IMR-90 (cell line): ENCODE data around the gene PAX9. TPM values are rescaled to one million over a fixed set of nuclear protein-coding genes. Genes with fewer than 3 reads are reported as not detected.

Experiments used
- ATAC-seq: fragments of 200-7000 bp; cut with Tn5 transposase; 2 replicates; pipeline ENCODE4 v1.9.1; 2020; ENCODE audit warnings: low read depth, mild to moderate bottlenecking, moderate library complexity
- BruUV-seq: library from RNA; stranded (reverse); fragments of 400-500 nt; replicated peaks from 2 replicates; lab custom pipeline; 2021; lab: Mats Ljungman, UMichigan
- CTCF ChIA-PET: fragments of 300-600 bp; formaldehyde crosslinking; extraction: SDS; loops from one replicate; lab custom pipeline; 2021; ENCODE audit warnings: antibody characterized with exemption; lab: Yijun Ruan, JAX
- POLR2A ChIA-PET: fragments of 300-600 bp; sonication (Branson Sonifier 250); formaldehyde crosslinking; loops from one replicate; lab custom pipeline; 2022; ENCODE audit warnings: antibody characterized with exemption; ENCODE audit not compliant: unreplicated experiment; lab: Charles Lee
- DNase-seq: peaks from one replicate; pipeline ENCODE4 v3.0.0; 2013
- H2AFZ ChIP-seq: replicated peaks from 2 replicates; pipeline ENCODE3; 2013; ENCODE audit warnings: low read length, mild to moderate bottlenecking; ENCODE audit not compliant: poor library complexity
- H2AK5ac ChIP-seq: 2 replicates; pipeline ENCODE4 v1.6.1; 2013; ENCODE audit warnings: low read depth, low read length, inconsistent platforms
- H2AK9ac ChIP-seq: replicated peaks from 2 replicates; pipeline ENCODE3; 2013; ENCODE audit warnings: mild to moderate bottlenecking, low read depth, low read length, moderate library complexity; ENCODE audit not compliant: poor library complexity
- H2BK120ac ChIP-seq: 2 replicates; pipeline ENCODE4 v1.6.1; 2013; ENCODE audit warnings: low read depth, low read length, inconsistent platforms
- H2BK15ac ChIP-seq: 3 replicates; pipeline ENCODE4 v1.6.1; 2013; ENCODE audit warnings: low read depth, low read length, inconsistent platforms
- H2BK20ac ChIP-seq: 2 replicates; pipeline ENCODE4 v1.6.1; 2013; ENCODE audit warnings: low read depth, mild to moderate bottlenecking, inconsistent platforms, low read length, moderate library complexity
- H2BK5ac ChIP-seq: 2 replicates; pipeline ENCODE4 v1.6.1; 2013; ENCODE audit warnings: mild to moderate bottlenecking, low read depth, low read length, inconsistent platforms; ENCODE audit not compliant: poor library complexity, severe bottlenecking
- H3K14ac ChIP-seq: replicated peaks from 2 replicates; pipeline ENCODE4 v1.6.1; 2013; ENCODE audit warnings: low read depth, low read length, inconsistent platforms
- H3K18ac ChIP-seq: 2 replicates; pipeline ENCODE4 v1.6.1; 2013; ENCODE audit warnings: low read depth, low read length, control low read depth
- H3K23ac ChIP-seq: 2 replicates; pipeline ENCODE4 v1.6.1; 2013; ENCODE audit warnings: low read depth, low read length, inconsistent platforms
- H3K27ac ChIP-seq: 2 replicates; pipeline ENCODE4 v1.5.1; 2013; ENCODE audit warnings: mild to moderate bottlenecking, control low read depth, low read length; ENCODE audit not compliant: insufficient read depth
- H3K27me3 ChIP-seq: 2 replicates; pipeline ENCODE4 v1.6.1; 2013; ENCODE audit warnings: low read length; ENCODE audit not compliant: control insufficient read depth, insufficient read depth
- H3K36me3 ChIP-seq: 2 replicates; pipeline ENCODE4 v1.6.1; 2013; ENCODE audit warnings: low read length, mixed read lengths; ENCODE audit not compliant: control insufficient read depth, insufficient read depth
- H3K4ac ChIP-seq: 2 replicates; pipeline ENCODE4 v1.6.1; 2013; ENCODE audit warnings: low read depth, low read length, inconsistent platforms
- H3K4me1 ChIP-seq: 2 replicates; pipeline ENCODE4 v1.6.1; 2013; ENCODE audit warnings: low read length, mixed read lengths; ENCODE audit not compliant: control insufficient read depth, insufficient read depth
- H3K4me2 ChIP-seq: 2 replicates; pipeline ENCODE4 v1.6.1; 2013; ENCODE audit warnings: low read depth, mild to moderate bottlenecking, control low read depth, low read length, moderate library complexity
- H3K4me3 ChIP-seq: 2 replicates; pipeline ENCODE4 v1.5.1; 2013; ENCODE audit warnings: low read depth, mild to moderate bottlenecking, control low read depth, low read length, moderate library complexity; ENCODE audit not compliant: insufficient read depth
- H3K56ac ChIP-seq: 2 replicates; pipeline ENCODE4 v1.6.1; 2013; ENCODE audit warnings: low read length, inconsistent platforms; ENCODE audit not compliant: insufficient read depth; ENCODE audit errors: extremely low read depth
- H3K79me1 ChIP-seq, 2 experiments: 2 replicates each; pipeline ENCODE4 v1.6.1; 2013; ENCODE audit warnings: low read length in 2 of 2, inconsistent platforms in 1 of 2, low read depth in 1 of 2
- H3K9ac ChIP-seq: 2 replicates; pipeline ENCODE4 v1.6.1; 2013; ENCODE audit warnings: low read depth, low read length, control low read depth
- H3K9me1 ChIP-seq: 2 replicates; pipeline ENCODE4 v1.6.1; 2013; ENCODE audit warnings: low read length, inconsistent platforms; ENCODE audit not compliant: insufficient read depth
- H3K9me3 ChIP-seq: 2 replicates; pipeline ENCODE4 v1.6.1; 2013; ENCODE audit warnings: low read length; ENCODE audit not compliant: control insufficient read depth, insufficient read depth
- H4K20me1 ChIP-seq: 2 replicates; pipeline ENCODE4 v1.6.1; 2013; ENCODE audit warnings: low read length, inconsistent platforms; ENCODE audit not compliant: insufficient read depth
- H4K5ac ChIP-seq: 2 replicates; pipeline ENCODE4 v1.6.1; 2013; ENCODE audit warnings: mild to moderate bottlenecking, low read depth, low read length, control low read depth
- H4K8ac ChIP-seq, 2 experiments: 2 replicates each; pipeline ENCODE4 v1.6.1; 2013; ENCODE audit warnings: low read depth in 2 of 2, low read length in 2 of 2, control low read depth in 1 of 2, inconsistent platforms in 1 of 2
- H4K91ac ChIP-seq: 2 replicates; pipeline ENCODE4 v1.6.1; 2013; ENCODE audit warnings: low read depth, low read length, inconsistent platforms; ENCODE audit not compliant: insufficient read depth
- BHLHE40 ChIP-seq: fragments of 150-350 bp; IDR thresholded peaks from 2 replicates; pipeline ENCODE4 v1.6.1; 2016; ENCODE audit warnings: mild to moderate bottlenecking, low read depth, low read length
- POLR2A ChIP-seq: IDR thresholded peaks from 2 replicates; pipeline ENCODE4 v1.6.1; 2012; ENCODE audit warnings: mild to moderate bottlenecking, low read depth, low read length
- SMC3 ChIP-seq: fragments of 150-350 bp; IDR thresholded peaks from 2 replicates; pipeline ENCODE4 v1.6.1; 2016; ENCODE audit warnings: low read depth, mild to moderate bottlenecking, antibody characterized with exemption, low read length, moderate library complexity
- WGBS, 2 experiments: methylation state at CpG; one replicate each; pipeline versions ENCODE4 v1.1.5 to v1.1.7; 2013; ENCODE audit warnings: missing lambda C conversion rate in 2 of 2; ENCODE audit not compliant: insufficient read length in 1 of 2; ENCODE audit errors: extremely low coverage in 2 of 2; 5-methylcytosine and 5-hydroxymethylcytosine counted together
- dilution Hi-C: fragments of 300-500 bp; cut with HindIII; formaldehyde crosslinking; loops from one replicate; pipeline ENCODE4 v1.14.3; 2018; ENCODE audit warnings: low sequenced_read_pairs; ENCODE audit not compliant: unreplicated experiment
- in situ Hi-C: fragments of 300-500 bp; cut with MboI; formaldehyde crosslinking; loops from 3 replicates; pipeline ENCODE4 v1.14.3; 2019; ENCODE audit warnings: low sequenced_read_pairs, inconsistent platforms, mixed read lengths
- intact Hi-C: fragments of 100-400 bp; cut with micrococcal nuclease; formaldehyde crosslinking; loops from 2 replicates; pipeline ENCODE4 v1.10.0; 2022
- polyA plus RNA-seq, 3 experiments: library from polyadenylated mRNA; depleted of rRNA; stranded (reverse); fragments of >200 nt; gene quantifications; 2 replicates each; pipeline ENCODE4 v1.2.3, GENCODE V29; 2012; ENCODE audit warnings: low replicate concordance in 1 of 3
- total RNA-seq: library from RNA; depleted of rRNA; stranded (reverse); fragments of >200 nt; gene quantifications from 2 replicates; pipeline ENCODE4 v1.2.3, GENCODE V29; 2012

PAX9 gene
- total and polyA plus RNA-seq, 2 of the 4 experiments (the other 2 are of a cell fraction) = not detected

- Histone ChIP-seq H2BK20ac (no peak overlapping the region), H4K20me1 (no peaks in the 10 kb centered on the region; the same call in 1 of the 2 replicates), H4K5ac (no peak overlapping the region), H2AK9ac (no peak overlapping the region), H3K27me3 (peaks cover 97% of the 10 kb centered on the region), H3K79me1 (no peaks in the 10 kb centered on the region), H3K23ac (no peak overlapping the region), H3K9me1 (no peaks in the 10 kb centered on the region), H4K91ac (no peak overlapping the region), H2AK5ac (no peak overlapping the region), H3K9ac (no peak overlapping the region), H3K27ac (no peak overlapping the region), H3K56ac (no peak overlapping the region), H2AFZ (no peak overlapping the region), H4K8ac (no peak overlapping the region), H3K14ac (no peak overlapping the region), H2BK15ac (no peak overlapping the region), H3K4ac (no peak overlapping the region), H2BK5ac (no peak overlapping the region), H3K4me1 (peaks cover 7% of the 10 kb centered on the region; the same call in 1 of the 2 replicates), H3K4me3 (no peak overlapping the region), H3K4me2 (no peak overlapping the region), H3K36me3 (no peaks in the 10 kb centered on the region), H2BK120ac (no peak overlapping the region), H3K9me3 (peaks cover 14% of the 10 kb centered on the region), H3K18ac (no peak overlapping the region)
- no TSS peak for BruUV-seq
- CTCF ChIA-PET = interaction anchor here (0.8 kb wide), 2 partner anchors 12 to 591 kb away, joined by 3 read pairs; no protein-coding TSS in a partner anchor
- dilution Hi-C loops (no loop called here), intact Hi-C loops (no loop called here), in situ Hi-C loops (loop anchor here (10.0 kb wide), 1 partner anchor 485 kb away; no protein-coding TSS in a partner anchor)
- WGBS, 2 experiments = 0% methylated on average over 2 of the region's 19 CpGs; no CpG with 5 or more reads in 1 of the 2 experiments
- ATAC-seq (no peak), DNase-seq (no peak)
- TF ChIP-seq SMC3 (no peak), BHLHE40 (no peak), POLR2A (no peak)
- POLR2A ChIA-PET = no interaction called here
Measured at GRCh38 chr14:36659822-36660735, 1.6 kb upstream of the PAX9 start.
